ENCODE measurements around the gene SMIM10L1.
A peak's percentile ranks its signal among the peaks of the same experiment; 100 is the strongest.

The SMIM10L1 gene

GRCh38 chr12:11171145-11171968, at the start of gene SMIM10L1:
Gene SMIM10L1 (plus strand): TSS chr12:11171194. CDS start chr12:11171357, 163 bp downstream.
- peak within 1 kb of the TSS; percentile 100 for H3K27ac Mint-ChIP-seq
- peaks cover 68% of the 10 kb centered on the region for H3K36me3 Mint-ChIP-seq (ENCODE audit: low read depth)
- no peaks in the 10 kb centered on the region for H3K27me3 Mint-ChIP-seq
- H3K4me1 Mint-ChIP-seq, result peaks cover 59% of the 10 kb centered on the region
- H3K9me3 Mint-ChIP-seq, result no peaks in the 10 kb centered on the region
- DNase-seq (peak; percentile 88), ATAC-seq (peak; percentile 99)
- H3K4me3 Mint-ChIP-seq, result peak within 1 kb of the TSS; percentile 99

GRCh38 chr12:11130382-11130781, 40.6 kb upstream of the SMIM10L1 start:
- H3K9me3 Mint-ChIP-seq, result peaks cover 16% of the 10 kb centered on the region
- no peak overlapping the region for H3K4me3 Mint-ChIP-seq
- H3K36me3 Mint-ChIP-seq (ENCODE audit: low read depth), result peaks cover 29% of the 10 kb centered on the region
- no peak for ATAC-seq
- H3K27me3 Mint-ChIP-seq, result no peaks in the 10 kb centered on the region
- H3K4me1 Mint-ChIP-seq, result peaks cover 16% of the 10 kb centered on the region
- DNase-seq, result no peak
- H3K27ac Mint-ChIP-seq, result no peak overlapping the region

- peaks cover 23% of the 10 kb centered on the region for H3K4me1 Mint-ChIP-seq
- ATAC-seq, result no peak
- peaks cover 29% of the 10 kb centered on the region for H3K36me3 Mint-ChIP-seq (ENCODE audit: low read depth)
Measured at GRCh38 chr12:11130999-11131398, 40.0 kb upstream of the SMIM10L1 start.

GRCh38 chr12:11133162-11133561, 37.8 kb upstream of the SMIM10L1 start:
- peaks cover 9% of the 10 kb centered on the region for H3K9me3 Mint-ChIP-seq
- H3K4me1 Mint-ChIP-seq, result peaks cover 36% of the 10 kb centered on the region
- ATAC-seq (no peak), DNase-seq (no peak)
- H3K27me3 Mint-ChIP-seq, result no peaks in the 10 kb centered on the region
- H3K4me3 Mint-ChIP-seq, result no peak overlapping the region
- no peak overlapping the region for H3K27ac Mint-ChIP-seq
- H3K36me3 Mint-ChIP-seq (ENCODE audit: low read depth), result peaks cover 19% of the 10 kb centered on the region

More at GRCh38 chr12:11130999-11131398, 40.0 kb upstream of the SMIM10L1 start:
- H3K9me3 Mint-ChIP-seq, result peaks cover 16% of the 10 kb centered on the region
- H3K27ac Mint-ChIP-seq, result no peak overlapping the region
- no peak overlapping the region for H3K4me3 Mint-ChIP-seq
- DNase-seq, result no peak
- no peaks in the 10 kb centered on the region for H3K27me3 Mint-ChIP-seq

- Mint-ChIP-seq H3K4me1 (peaks cover 36% of the 10 kb centered on the region), H3K27me3 (no peaks in the 10 kb centered on the region)
- DNase-seq, result no peak
Measured at GRCh38 chr12:11133816-11134215, 37.2 kb upstream of the SMIM10L1 start.

GRCh38 chr12:11134305-11134704, 36.7 kb upstream of the SMIM10L1 start, which contains the start of gene TAS2R30:
Gene TAS2R30 (minus strand): TSS chr12:11134644. CDS start chr12:11134244, 400 bp downstream.
- peaks cover 4% of the 10 kb centered on the region for H3K9me3 Mint-ChIP-seq
- no peaks in the 10 kb centered on the region for H3K27me3 Mint-ChIP-seq
- ATAC-seq (no peak), DNase-seq (no peak)
- H3K4me1 Mint-ChIP-seq, result peaks cover 36% of the 10 kb centered on the region
- peaks cover 11% of the 10 kb centered on the region for H3K36me3 Mint-ChIP-seq (ENCODE audit: low read depth)
- H3K27ac Mint-ChIP-seq, result peak within 1 kb of the TSS; percentile 7
- no peak within 1 kb of the TSS for H3K4me3 Mint-ChIP-seq

More at GRCh38 chr12:11133816-11134215, 37.2 kb upstream of the SMIM10L1 start:
- H3K4me3 Mint-ChIP-seq, result no peak overlapping the region
- ATAC-seq, result no peak
- H3K27ac Mint-ChIP-seq, result no peak overlapping the region
- H3K9me3 Mint-ChIP-seq, result peaks cover 7% of the 10 kb centered on the region
- H3K36me3 Mint-ChIP-seq (ENCODE audit: low read depth), result peaks cover 14% of the 10 kb centered on the region

GRCh38 chr12:11136075-11136474, 34.9 kb upstream of the SMIM10L1 start:
- Mint-ChIP-seq H3K27me3 (no peaks in the 10 kb centered on the region), H3K36me3 (ENCODE audit: low read depth) (peaks cover 23% of the 10 kb centered on the region), H3K27ac (no peak overlapping the region), H3K9me3 (peaks cover 8% of the 10 kb centered on the region), H3K4me3 (no peak overlapping the region), H3K4me1 (peaks cover 36% of the 10 kb centered on the region)
- DNase-seq (no peak), ATAC-seq (peak; percentile 57)

- H3K27me3 Mint-ChIP-seq, result no peaks in the 10 kb centered on the region
- peaks cover 21% of the 10 kb centered on the region for H3K9me3 Mint-ChIP-seq
- peaks cover 7% of the 10 kb centered on the region for H3K4me1 Mint-ChIP-seq
- no peak for DNase-seq
- ATAC-seq, result no peak
- H3K36me3 Mint-ChIP-seq (ENCODE audit: low read depth), result peaks cover 46% of the 10 kb centered on the region
- no peak overlapping the region for H3K27ac Mint-ChIP-seq
- no peak overlapping the region for H3K4me3 Mint-ChIP-seq
Measured at GRCh38 chr12:11143352-11143751, 27.6 kb upstream of the SMIM10L1 start.

- Mint-ChIP-seq H3K27ac (no peak overlapping the region), H3K4me1 (peaks cover 7% of the 10 kb centered on the region), H3K9me3 (peaks cover 21% of the 10 kb centered on the region), H3K36me3 (ENCODE audit: low read depth) (peaks cover 48% of the 10 kb centered on the region), H3K27me3 (no peaks in the 10 kb centered on the region), H3K4me3 (no peak overlapping the region)
- ATAC-seq, result no peak
- DNase-seq, result no peak
Measured at GRCh38 chr12:11144297-11144696, 26.7 kb upstream of the SMIM10L1 start.

- DNase-seq (no peak), ATAC-seq (no peak)
Measured at GRCh38 chr12:11147420-11147819, 23.6 kb upstream of the SMIM10L1 start.

GRCh38 chr12:11150832-11151231, 20.2 kb upstream of the SMIM10L1 start:
- DNase-seq, result no peak
- Mint-ChIP-seq H3K27ac (no peak overlapping the region), H3K9me3 (peaks cover 11% of the 10 kb centered on the region), H3K27me3 (no peaks in the 10 kb centered on the region), H3K4me1 (peaks cover 5% of the 10 kb centered on the region), H3K4me3 (no peak overlapping the region), H3K36me3 (ENCODE audit: low read depth) (peaks cover 36% of the 10 kb centered on the region)
- ATAC-seq, result no peak

More at GRCh38 chr12:11147420-11147819, 23.6 kb upstream of the SMIM10L1 start:
- no peak overlapping the region for H3K27ac Mint-ChIP-seq
- no peak overlapping the region for H3K4me3 Mint-ChIP-seq
- peaks cover 6% of the 10 kb centered on the region for H3K4me1 Mint-ChIP-seq
- H3K27me3 Mint-ChIP-seq, result no peaks in the 10 kb centered on the region
- H3K36me3 Mint-ChIP-seq (ENCODE audit: low read depth), result peaks cover 40% of the 10 kb centered on the region
- peaks cover 17% of the 10 kb centered on the region for H3K9me3 Mint-ChIP-seq

GRCh38 chr12:11152725-11153124, 18.3 kb upstream of the SMIM10L1 start:
- ATAC-seq, result no peak
- Mint-ChIP-seq H3K9me3 (peaks cover 11% of the 10 kb centered on the region), H3K27ac (no peak overlapping the region), H3K4me3 (no peak overlapping the region), H3K36me3 (ENCODE audit: low read depth) (peaks cover 46% of the 10 kb centered on the region), H3K4me1 (peaks cover 9% of the 10 kb centered on the region), H3K27me3 (no peaks in the 10 kb centered on the region)
- DNase-seq, result no peak

- peaks cover 10% of the 10 kb centered on the region for H3K4me1 Mint-ChIP-seq
- H3K27me3 Mint-ChIP-seq, result no peaks in the 10 kb centered on the region
- H3K9me3 Mint-ChIP-seq, result peaks cover 11% of the 10 kb centered on the region
- ATAC-seq (no peak), DNase-seq (no peak)
- peaks cover 47% of the 10 kb centered on the region for H3K36me3 Mint-ChIP-seq (ENCODE audit: low read depth)
- no peak overlapping the region for H3K4me3 Mint-ChIP-seq
- no peak overlapping the region for H3K27ac Mint-ChIP-seq
Measured at GRCh38 chr12:11154400-11154925, 16.5 kb upstream of the SMIM10L1 start.

GRCh38 chr12:11158885-11159444, 12.0 kb upstream of the SMIM10L1 start:
- DNase-seq, result no peak
- H3K4me1 Mint-ChIP-seq, result peaks cover 35% of the 10 kb centered on the region
- H3K36me3 Mint-ChIP-seq (ENCODE audit: low read depth), result peaks cover 55% of the 10 kb centered on the region
- peaks cover 11% of the 10 kb centered on the region for H3K9me3 Mint-ChIP-seq
- no peaks in the 10 kb centered on the region for H3K27me3 Mint-ChIP-seq
- ATAC-seq, result no peak
- H3K27ac Mint-ChIP-seq, result no peak overlapping the region
- H3K4me3 Mint-ChIP-seq, result no peak overlapping the region

GRCh38 chr12:11162502-11162901, 8.5 kb upstream of the SMIM10L1 start:
- ATAC-seq (no peak), DNase-seq (no peak)
- no peaks in the 10 kb centered on the region for H3K9me3 Mint-ChIP-seq
- peaks cover 48% of the 10 kb centered on the region for H3K4me1 Mint-ChIP-seq
- H3K27ac Mint-ChIP-seq, result no peak overlapping the region
- H3K27me3 Mint-ChIP-seq, result no peaks in the 10 kb centered on the region
- H3K36me3 Mint-ChIP-seq (ENCODE audit: low read depth), result peaks cover 57% of the 10 kb centered on the region
- H3K4me3 Mint-ChIP-seq, result no peak overlapping the region
